ENCODE data around the gene YTHDC1.
"Not testable (repeated sequence)": the region's sequence is repeated elsewhere in the genome, so short reads cannot be mapped to it uniquely, and the experiment has no call there.

- TF ChIP-seq POLR2A, CTCF, EP300 (IDR thresholded peaks at IDR 0.05): not testable (repeated sequence)
Measured at GRCh38 chr4:68389386-68389913, 39.6 kb upstream of the YTHDC1 start.

All from ovary (tissue), 3 donors.